Mucosa of rectum (tissue), 2 donors: Measurements from ENCODE around the gene MRPL18.

ENCODE experiments used
- H3K27ac ChIP-seq, 2 donors: one replicate each; pipeline ENCODE4 v1.7.0; 2013; ENCODE audit warnings: inconsistent platforms in 2 of 2, low read depth in 2 of 2, low read length in 2 of 2
- H3K27me3 ChIP-seq, 2 donors: one replicate each; pipeline ENCODE4 v1.7.0; 2013; ENCODE audit warnings: low read length in 2 of 2; ENCODE audit not compliant: control insufficient read depth in 2 of 2, insufficient read depth in 2 of 2
- H3K36me3 ChIP-seq, 2 donors: one replicate each; pipeline ENCODE4 v1.7.0; 2013; ENCODE audit warnings: low read length in 2 of 2; ENCODE audit not compliant: control insufficient read depth in 2 of 2, insufficient read depth in 2 of 2
- H3K4me1 ChIP-seq, 2 donors: one replicate each; pipeline ENCODE4 v1.7.0; 2013; ENCODE audit warnings: low read length in 2 of 2, mild to moderate bottlenecking in 1 of 2; ENCODE audit not compliant: control insufficient read depth in 2 of 2, insufficient read depth in 2 of 2
- H3K4me3 ChIP-seq, 2 donors: one replicate each; pipeline ENCODE4 v1.7.0; 2013; ENCODE audit warnings: low read length in 2 of 2
- H3K9ac ChIP-seq, 2 donors: one replicate each; pipeline ENCODE4 v1.7.0; 2013; ENCODE audit warnings: low read length in 2 of 2, low read depth in 1 of 2, mild to moderate bottlenecking in 1 of 2
- H3K9me3 ChIP-seq, 2 donors: one replicate each; pipeline ENCODE4 v1.7.0; 2013; ENCODE audit warnings: low read length in 2 of 2; ENCODE audit not compliant: control insufficient read depth in 2 of 2
- donor health status: healthy.
- donor health status: Normal muscosa, but diverticular disease.

Gene MRPL18

GRCh38 chr6:159797554-159797953, 7.3 kb downstream of the MRPL18 start:
- Histone ChIP-seq H3K4me3 (no peak overlapping the region), H3K9ac (no peak overlapping the region), H3K4me1 (peaks cover 1 to 2% of the 10 kb centered on the region in 2 donors), H3K27ac (no peak overlapping the region), H3K9me3 (no peaks in the 10 kb centered on the region), H3K36me3 (peaks cover 25 to 40% of the 10 kb centered on the region in 2 donors), H3K27me3 (no peaks in the 10 kb centered on the region)

- Histone ChIP-seq H3K27ac (no peak within 1 kb of the TSS), H3K4me3 (no peak within 1 kb of the TSS)
Observed at GRCh38 chr6:159800141-159800865, 10.0 kb downstream of the MRPL18 start, which contains the start of gene PNLDC1. PNLDC1 (plus strand) TSS chr6:159800276; CDS start chr6:159800308, 32 bp downstream.

GRCh38 chr6:159801935-159802334, 11.7 kb downstream of the MRPL18 start:
- H3K4me3 ChIP-seq: no peak overlapping the region
- H3K9me3 ChIP-seq: no peaks in the 10 kb centered on the region
- peaks cover 2 to 4% of the 10 kb centered on the region in 2 donors for H3K4me1 ChIP-seq
- no peak overlapping the region for H3K27ac ChIP-seq
- no peaks in the 10 kb centered on the region for H3K27me3 ChIP-seq
- peaks cover 16 to 25% of the 10 kb centered on the region in 2 donors for H3K36me3 ChIP-seq
- no peak overlapping the region for H3K9ac ChIP-seq

More at GRCh38 chr6:159800141-159800865, 10.0 kb downstream of the MRPL18 start, which contains the start of gene PNLDC1:
- peaks cover 2 to 3% of the 10 kb centered on the region in 2 donors for H3K4me1 ChIP-seq
- no peak within 1 kb of the TSS for H3K9ac ChIP-seq
- H3K27me3 ChIP-seq: no peaks in the 10 kb centered on the region
- no peaks in the 10 kb centered on the region for H3K9me3 ChIP-seq
- H3K36me3 ChIP-seq: peaks cover 19 to 35% of the 10 kb centered on the region in 2 donors

GRCh38 chr6:159804504-159804903, 14.2 kb downstream of the MRPL18 start:
- Histone ChIP-seq H3K27ac (no peak overlapping the region), H3K4me3 (no peak overlapping the region), H3K27me3 (no peaks in the 10 kb centered on the region), H3K36me3 (peaks cover 0 to 3% of the 10 kb centered on the region in 2 donors), H3K4me1 (peaks cover 2 to 8% of the 10 kb centered on the region in 2 donors), H3K9ac (no peak overlapping the region), H3K9me3 (no peaks in the 10 kb centered on the region)

- Histone ChIP-seq H3K36me3 (no peaks in the 10 kb centered on the region), H3K9me3 (no peaks in the 10 kb centered on the region), H3K4me1 (peaks cover 2 to 8% of the 10 kb centered on the region in 2 donors), H3K9ac (no peak overlapping the region), H3K4me3 (no peak overlapping the region), H3K27me3 (no peaks in the 10 kb centered on the region), H3K27ac (no peak overlapping the region)
Observed at GRCh38 chr6:159805440-159806020, 15.3 kb downstream of the MRPL18 start.

- Histone ChIP-seq H3K9ac (no peak overlapping the region), H3K4me3 (no peak overlapping the region), H3K9me3 (no peaks in the 10 kb centered on the region), H3K36me3 (no peaks in the 10 kb centered on the region), H3K27me3 (no peaks in the 10 kb centered on the region), H3K27ac (no peak overlapping the region), H3K4me1 (peaks cover 2 to 8% of the 10 kb centered on the region in 2 donors)
Observed at GRCh38 chr6:159806021-159806458, 15.8 kb downstream of the MRPL18 start.

GRCh38 chr6:159807150-159807858, 17.0 kb downstream of the MRPL18 start:
- Histone ChIP-seq H3K4me3 (no peak overlapping the region), H3K4me1 (peaks cover 0 to 8% of the 10 kb centered on the region in 2 donors), H3K9me3 (no peaks in the 10 kb centered on the region), H3K36me3 (no peaks in the 10 kb centered on the region), H3K9ac (no peak overlapping the region), H3K27ac (no peak overlapping the region), H3K27me3 (no peaks in the 10 kb centered on the region)

GRCh38 chr6:159808647-159809046, 18.4 kb downstream of the MRPL18 start:
- Histone ChIP-seq H3K27ac (no peak overlapping the region), H3K9me3 (no peaks in the 10 kb centered on the region), H3K4me3 (no peak overlapping the region), H3K36me3 (no peaks in the 10 kb centered on the region), H3K4me1 (peaks cover 0 to 8% of the 10 kb centered on the region in 2 donors), H3K27me3 (no peaks in the 10 kb centered on the region), H3K9ac (no peak overlapping the region)

- H3K27me3 ChIP-seq: no peaks in the 10 kb centered on the region
- H3K4me3 ChIP-seq: no peak overlapping the region
- H3K27ac ChIP-seq: no peak overlapping the region
- no peaks in the 10 kb centered on the region for H3K9me3 ChIP-seq
- H3K36me3 ChIP-seq: no peaks in the 10 kb centered on the region
- peaks cover 0 to 8% of the 10 kb centered on the region in 2 donors for H3K4me1 ChIP-seq
- no peak overlapping the region for H3K9ac ChIP-seq
Observed at GRCh38 chr6:159809149-159809548, 18.9 kb downstream of the MRPL18 start.

- no peaks in the 10 kb centered on the region for H3K27me3 ChIP-seq
- no peak overlapping the region for H3K27ac ChIP-seq
- no peak overlapping the region for H3K9ac ChIP-seq
- no peaks in the 10 kb centered on the region for H3K4me1 ChIP-seq
- H3K4me3 ChIP-seq: no peak overlapping the region
- H3K9me3 ChIP-seq: no peaks in the 10 kb centered on the region
- no peaks in the 10 kb centered on the region for H3K36me3 ChIP-seq
Observed at GRCh38 chr6:159813781-159814180, 23.5 kb downstream of the MRPL18 start.
